ENCODE results near the gene OPRL1. TPM values are rescaled to one million over a fixed set of nuclear protein-coding genes. Genes with fewer than 3 reads are reported as not detected.

OPRL1 gene
- total RNA-seq, 1 experiment from 2014 or later: 3.9 TPM

GRCh38 chr20:64071341-64072332, 8.2 kb upstream of the OPRL1 start:
- ChIA-PET CTCF (interaction anchor here (0.9 kb wide), 1 partner anchor 33 kb away, joined by 3 read pairs; no protein-coding TSS in a partner anchor), POLR2A (no interaction called here)
- intact Hi-C loops (cut with micrococcal nuclease; ENCODE audit: unreplicated experiment) (no loop called here), in situ Hi-C loops (cut with HindIII; ENCODE audit: low pct_unique_long_range_greater_than_20kb, low sequenced_read_pairs) (no loop called here)
- Histone ChIP-seq H3K9me3 (ENCODE audit: control insufficient read depth, insufficient read depth, low read depth, low read length) (no peaks in the 10 kb centered on the region), H3K27ac (ENCODE audit: low read length) (no peak overlapping the region), H3K36me3 (ENCODE audit: control insufficient read depth, insufficient read depth, low read length) (no peaks in the 10 kb centered on the region), H3K4me1 (ENCODE audit: control insufficient read depth, insufficient read depth, low read length) (peaks cover 8% of the 10 kb centered on the region; the same call in 1 of the 2 replicates), H3K4me3 (ENCODE audit: low read depth in 2 of 2, low read length in 2 of 2) (no peak overlapping the region), H3K27me3 (ENCODE audit: control insufficient read depth, insufficient read depth, low read length) (no peaks in the 10 kb centered on the region)
- DNase-seq (ENCODE audit: low read depth, low spot score): no peak
- no TSS peak for BruUV-seq (replicated peaks)
- ATAC-seq: no peak
- TF ChIP-seq SIN3A (IDR thresholded peaks at IDR 0.05; ENCODE audit: borderline replicate concordance, insufficient read depth, low read depth, low read length) (no peak), REST (IDR thresholded peaks at IDR 0.05; ENCODE audit: insufficient read depth in 1 of 2, low read depth in 2 of 2, low read length in 1 of 2) (no peak), CTCF (IDR thresholded peaks at IDR 0.05) (no peak), TCF7L2 (IDR thresholded peaks at IDR 0.05; ENCODE audit: low read depth, low read length) (no peak), POLR2AphosphoS5 (IDR thresholded peaks at IDR 0.05; ENCODE audit: low read depth, low read length) (peak; percentile 57)

GRCh38 chr20:64072498-64073063, 7.3 kb upstream of the OPRL1 start:
- H3K36me3 ChIP-seq (ENCODE audit: control insufficient read depth, insufficient read depth, low read length): no peaks in the 10 kb centered on the region
- H3K4me1 ChIP-seq (ENCODE audit: control insufficient read depth, insufficient read depth, low read length): 0 out of 2 replicates have a peak, but pooled peaks cover 3% of the 10 kb centered on the region
- CTCF ChIA-PET: no interaction called here
- BruUV-seq (replicated peaks): no TSS peak
- DNase-seq (ENCODE audit: low read depth, low spot score) (no peak), ATAC-seq (no peak)
- in situ Hi-C loops (cut with HindIII; ENCODE audit: low pct_unique_long_range_greater_than_20kb, low sequenced_read_pairs): no loop called here
- H3K9me3 ChIP-seq (ENCODE audit: control insufficient read depth, insufficient read depth, low read depth, low read length): no peaks in the 10 kb centered on the region
- intact Hi-C loops (cut with micrococcal nuclease; ENCODE audit: unreplicated experiment): no loop called here
- TF ChIP-seq TCF7L2 (IDR thresholded peaks at IDR 0.05; ENCODE audit: low read depth, low read length) (no peak), REST (IDR thresholded peaks at IDR 0.05; ENCODE audit: insufficient read depth in 1 of 2, low read depth in 2 of 2, low read length in 1 of 2) (no peak), CTCF (IDR thresholded peaks at IDR 0.05) (no peak), SIN3A (IDR thresholded peaks at IDR 0.05; ENCODE audit: borderline replicate concordance, insufficient read depth, low read depth, low read length) (no peak), POLR2AphosphoS5 (IDR thresholded peaks at IDR 0.05; ENCODE audit: low read depth, low read length) (no peak)
- no peaks in the 10 kb centered on the region for H3K27me3 ChIP-seq (ENCODE audit: control insufficient read depth, insufficient read depth, low read length)
- no peak overlapping the region for H3K4me3 ChIP-seq (ENCODE audit: low read depth in 2 of 2, low read length in 2 of 2)
- no peak overlapping the region for H3K27ac ChIP-seq (ENCODE audit: low read length)
- POLR2A ChIA-PET: no interaction called here

Measured in Panc1 (cell line).